GM12878 (cell line): ENCODE measurements around the gene MXRA8. TPM values are rescaled to one million over a fixed set of nuclear protein-coding genes. Genes with fewer than 3 reads are reported as not detected.

ENCODE experiments used
- ATAC-seq: fragments of 200-7000 bp; cut with Tn5 transposase; 3 replicates; pipeline ENCODE4 v1.9.1; 2020; ENCODE audit warnings: mild to moderate bottlenecking, moderate library complexity
- BruUV-seq: library from RNA; stranded (reverse); fragments of 400-500 nt; replicated peaks from 2 replicates; lab custom pipeline; 2021; lab: Mats Ljungman, UMichigan
- CTCF ChIA-PET: fragments of 300-600 bp; sonication (Branson Sonifier 250); formaldehyde crosslinking; extraction: SDS; loops from one replicate; lab custom pipeline; 2021; ENCODE audit warnings: inconsistent platforms; lab: Yijun Ruan, JAX
- POLR2A ChIA-PET: fragments of 350-600 bp; formaldehyde crosslinking; extraction: SDS; loops from one replicate; lab custom pipeline; 2021; ENCODE audit warnings: inconsistent platforms; lab: Charles Lee
- RAD21 ChIA-PET: fragments of 300-600 bp; sonication (Branson Sonifier 250); formaldehyde crosslinking; loops from one replicate; lab custom pipeline; 2023; ENCODE audit warnings: antibody characterized with exemption; ENCODE audit not compliant: unreplicated experiment; lab: Charles Lee
- SMC1A ChIA-PET: fragments of 300-600 bp; sonication (Branson Sonifier 250); formaldehyde crosslinking; loops from one replicate; lab custom pipeline; 2023; ENCODE audit not compliant: unreplicated experiment, uncharacterized antibody; lab: Charles Lee
- DNase-seq: peaks from one replicate; pipeline ENCODE4 v3.0.0-alpha.2; 2011; ENCODE audit warnings: low read depth, low spot score
- FAIRE-seq: peaks from 3 replicates; lab custom pipeline; 2011; peaks lifted over from hg19 to GRCh38; lab: Jason Lieb, UNC
- H2AFZ ChIP-seq: 2 replicates; pipeline ENCODE4 v1.6.0; 2011; ENCODE audit warnings: low read depth, low read length, control low read depth; ENCODE audit not compliant: control insufficient read depth
- H3K27ac ChIP-seq: 2 replicates; pipeline ENCODE4 v1.5.1; 2011; ENCODE audit warnings: control low read depth; ENCODE audit not compliant: control insufficient read depth, insufficient read depth
- H3K27me3 ChIP-seq, 2 experiments: replicated peaks in 1 of 2; 2 replicates each; pipeline versions ENCODE4 v1.6.0 to v1.6.1; 2011; ENCODE audit warnings: low read length in 1 of 2; ENCODE audit not compliant: control insufficient read depth in 2 of 2, insufficient read depth in 2 of 2
- H3K36me3 ChIP-seq, 2 experiments: 2 replicates each; pipeline ENCODE4 v1.5.1; 2011; ENCODE audit warnings: low read length in 1 of 2; ENCODE audit not compliant: control insufficient read depth in 2 of 2, insufficient read depth in 2 of 2
- H3K4me1 ChIP-seq: 2 replicates; pipeline ENCODE4 v1.6.1; 2011; ENCODE audit warnings: mild to moderate bottlenecking, low read length, moderate library complexity, mixed read lengths; ENCODE audit not compliant: control insufficient read depth, insufficient read depth
- H3K4me2 ChIP-seq: 2 replicates; pipeline ENCODE4 v1.6.0; 2011; ENCODE audit warnings: control low read depth; ENCODE audit not compliant: control insufficient read depth, insufficient read depth
- H3K4me3 ChIP-seq: fragments of 200-600 bp; sonication (generic); 2 replicates; pipeline ENCODE4 v1.5.1; 2016
- H3K79me2 ChIP-seq: 2 replicates; pipeline ENCODE4 v1.6.0; 2011; ENCODE audit warnings: low read length; ENCODE audit not compliant: control insufficient read depth, insufficient read depth
- H3K9ac ChIP-seq: 2 replicates; pipeline ENCODE4 v1.8.0; 2011; ENCODE audit warnings: low read length, control low read depth, mixed read lengths; ENCODE audit not compliant: control insufficient read depth, insufficient read depth
- H3K9me3 ChIP-seq: replicated peaks from 3 replicates; pipeline ENCODE4 v1.5.1; 2011; ENCODE audit warnings: mild to moderate bottlenecking, low read length; ENCODE audit not compliant: control insufficient read depth, insufficient read depth
- H4K20me1 ChIP-seq: 2 replicates; pipeline ENCODE4 v1.6.0; 2011; ENCODE audit not compliant: control insufficient read depth, insufficient read depth
- CBX3 ChIP-seq: fragments of 200-600 bp; sonication (generic); IDR thresholded peaks from 2 replicates; pipeline ENCODE4 v1.6.1; 2016; ENCODE audit warnings: low read depth, borderline replicate concordance
- CBX5 ChIP-seq: sonication (generic); IDR thresholded peaks from 2 replicates; pipeline ENCODE4 v1.6.1; 2016; ENCODE audit warnings: low read depth, moderate library complexity, mild to moderate bottlenecking, inconsistent platforms
- ESRRA ChIP-seq: IDR thresholded peaks from 2 replicates; pipeline ENCODE4 v1.6.1; 2012; ENCODE audit warnings: mild to moderate bottlenecking, low read length, improper control_type of control experiment
- FOXK2 ChIP-seq: fragments of 450-650 bp; IDR thresholded peaks from 2 replicates; pipeline ENCODE4 v1.6.1; 2017; ENCODE audit warnings: mild to moderate bottlenecking, moderate library complexity
- MXI1 ChIP-seq: fragments of 150-350 bp; IDR thresholded peaks from 2 replicates; pipeline ENCODE4 v1.6.1; 2011; ENCODE audit warnings: low read depth, mild to moderate bottlenecking, inconsistent platforms, low read length, improper control_type of control experiment
- NFXL1 ChIP-seq: fragments of 450-650 bp; IDR thresholded peaks from 2 replicates; pipeline ENCODE4 v1.6.1; 2017; ENCODE audit warnings: antibody characterized with exemption, mild to moderate bottlenecking, borderline replicate concordance
- NRF1 ChIP-seq: conservative IDR thresholded peaks from 2 replicates; pipeline ENCODE4 v1.6.1; 2011; ENCODE audit warnings: mild to moderate bottlenecking, low read depth, low read length, improper control_type of control experiment
- PML ChIP-seq: IDR thresholded peaks from 2 replicates; pipeline ENCODE4 v1.6.1; 2012; ENCODE audit warnings: low read length, inconsistent platforms
- POLR2AphosphoS2 ChIP-seq: IDR thresholded peaks from 2 replicates; pipeline ENCODE4 v1.6.1; 2011; ENCODE audit warnings: low read depth, mild to moderate bottlenecking, low read length, improper control_type of control experiment, moderate library complexity
- RUNX3 ChIP-seq: IDR thresholded peaks from 2 replicates; pipeline ENCODE4 v1.6.1; 2012; ENCODE audit warnings: low read length, inconsistent platforms
- ZNF24 ChIP-seq: fragments of 450-650 bp; IDR thresholded peaks from 2 replicates; pipeline ENCODE4 v1.6.1; 2017; ENCODE audit warnings: antibody characterized with exemption, mild to moderate bottlenecking
- WGBS: methylation state at CpG from one replicate; pipeline ENCODE4 v1.1.6; 2016; ENCODE audit warnings: low lambda C conversion rate; ENCODE audit not compliant: insufficient replicate concordance, insufficient coverage; ENCODE audit errors: missing lambda C conversion rate; 5-methylcytosine and 5-hydroxymethylcytosine counted together
- in situ Hi-C: fragments of 300-500 bp; cut with MboI; formaldehyde crosslinking; loops from 9 replicates; pipeline ENCODE4 v1.14.3; 2018; ENCODE audit warnings: mixed read lengths
- intact Hi-C: fragments of 100-400 bp; cut with micrococcal nuclease; formaldehyde crosslinking; loops from one replicate; pipeline ENCODE4 v1.14.2; 2022; ENCODE audit not compliant: unreplicated experiment
- polyA plus RNA-seq, 11 experiments: library from polyadenylated mRNA; depleted of rRNA in 4 of 11; unstranded in 6 of 11; stranded (reverse) in 5 of 11; fragments of >200 nt; fragmentation: Nextera tagmentation in 4 of 11; fragmentation: Illumina TruSeq in 1 of 11; extraction: Ambion mirVana in 4 of 11; extraction: Trizol in 1 of 11; gene quantifications; 1 replicate in 1 of 11; 2 replicates in 10 of 11; pipeline versions ENCODE4 v1.2.1 to v1.2.3, GENCODE V29; 2011 to 2016; ENCODE audit warnings: inconsistent platforms in 2 of 11, missing spikeins in 2 of 11, low read depth in 1 of 11
- total RNA-seq, 4 experiments: library from RNA; depleted of rRNA in 3 of 4; stranded (reverse); fragments of >200 nt in 3 of 4; fragmentation: Illumina TruSeq in 1 of 4; extraction: Trizol in 1 of 4; gene quantifications; 2 replicates each; pipeline versions ENCODE4 v1.2.1 to v1.2.3, GENCODE V29; 2013 to 2021
- TF ChIP-seq, protein P1 (sequence below): fragments of 450-650 bp; IDR thresholded peaks from 2 replicates; pipeline ENCODE4 v1.6.1; 2017; ENCODE audit warnings: low read depth, mild to moderate bottlenecking, moderate library complexity
- TF ChIP-seq, protein P2 (sequence below): fragments of 450-650 bp; formaldehyde crosslinking; IDR thresholded peaks from 2 replicates; pipeline ENCODE4 v1.4.0; 2020; ENCODE audit warnings: mild to moderate bottlenecking, moderate library complexity

The MXRA8 gene
- total and polyA plus RNA-seq, 10 of the 15 experiments (the other 5 are each of a cell fraction or from before 2014, with no cell fraction given): 0.11 to 0.54 (median 0.21) TPM; not detected in 6

DNA sequence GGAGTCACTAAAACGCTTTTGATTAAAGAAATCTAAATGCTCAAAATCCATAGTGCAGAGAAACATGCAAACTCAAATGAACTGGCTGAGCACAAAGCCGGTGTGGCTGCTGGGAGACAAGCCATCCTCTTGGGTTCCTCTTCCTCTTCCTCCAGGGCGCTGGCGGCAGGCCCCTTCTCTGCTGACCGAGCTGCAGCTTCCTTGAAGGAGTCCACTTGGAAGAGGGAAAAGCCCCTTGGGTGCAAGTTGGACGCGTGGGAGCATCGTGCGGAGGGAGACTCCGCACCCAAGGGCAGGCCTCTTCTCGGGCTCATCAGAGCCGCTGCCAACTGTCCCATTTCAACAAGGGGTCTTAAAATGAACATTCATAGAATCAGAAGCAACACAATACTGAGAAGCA, 32.9 kb upstream of the MXRA8 start:
- ChIA-PET CTCF (interaction anchor here (1.3 to 1.6 kb wide), 2 partner anchors 11 to 19 kb away, joined by 5 to 7 read pairs; no protein-coding TSS in a partner anchor), POLR2A (no interaction called here), RAD21 (interaction anchor here (0.9 kb wide), 1 partner anchor 9 kb away, joined by 3 read pairs; no protein-coding TSS in a partner anchor), SMC1A (no interaction called here)
- no peaks in the 10 kb centered on the region for H3K9me3 ChIP-seq
- H3K4me2 ChIP-seq: no peak overlapping the region
- no peaks in the 10 kb centered on the region for H4K20me1 ChIP-seq
- H3K27ac ChIP-seq: no peak overlapping the region
- WGBS: 91% methylated on average over 11 of the region's 12 CpGs
- DNase-seq (no peak), ATAC-seq (no peak), FAIRE-seq (no peak)
- no peaks in the 10 kb centered on the region for H3K4me1 ChIP-seq
- H3K27me3 ChIP-seq: no peaks in the 10 kb centered on the region
- no TSS peak for BruUV-seq
- H3K4me3 ChIP-seq: no peak overlapping the region
- no peak overlapping the region for H2AFZ ChIP-seq
- in situ Hi-C loops: no loop called here
- H3K79me2 ChIP-seq: peaks cover 4% of the 10 kb centered on the region; the same call in 1 of the 2 replicates
- intact Hi-C loops: no loop called here
- TF ChIP-seq POLR2AphosphoS2 (no peak), MXI1 (no peak), CBX5 (no peak), NFXL1 (no peak)
- TF ChIP-seq, protein P1, sequence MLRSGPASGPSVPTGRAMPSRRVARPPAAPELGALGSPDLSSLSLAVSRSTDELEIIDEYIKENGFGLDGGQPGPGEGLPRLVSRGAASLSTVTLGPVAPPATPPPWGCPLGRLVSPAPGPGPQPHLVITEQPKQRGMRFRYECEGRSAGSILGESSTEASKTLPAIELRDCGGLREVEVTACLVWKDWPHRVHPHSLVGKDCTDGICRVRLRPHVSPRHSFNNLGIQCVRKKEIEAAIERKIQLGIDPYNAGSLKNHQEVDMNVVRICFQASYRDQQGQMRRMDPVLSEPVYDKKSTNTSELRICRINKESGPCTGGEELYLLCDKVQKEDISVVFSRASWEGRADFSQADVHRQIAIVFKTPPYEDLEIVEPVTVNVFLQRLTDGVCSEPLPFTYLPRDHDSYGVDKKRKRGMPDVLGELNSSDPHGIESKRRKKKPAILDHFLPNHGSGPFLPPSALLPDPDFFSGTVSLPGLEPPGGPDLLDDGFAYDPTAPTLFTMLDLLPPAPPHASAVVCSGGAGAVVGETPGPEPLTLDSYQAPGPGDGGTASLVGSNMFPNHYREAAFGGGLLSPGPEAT: no peak
- H3K9ac ChIP-seq: no peak overlapping the region
- peaks cover 50 to 51% of the 10 kb centered on the region in 2 experiments for H3K36me3 ChIP-seq

DNA sequence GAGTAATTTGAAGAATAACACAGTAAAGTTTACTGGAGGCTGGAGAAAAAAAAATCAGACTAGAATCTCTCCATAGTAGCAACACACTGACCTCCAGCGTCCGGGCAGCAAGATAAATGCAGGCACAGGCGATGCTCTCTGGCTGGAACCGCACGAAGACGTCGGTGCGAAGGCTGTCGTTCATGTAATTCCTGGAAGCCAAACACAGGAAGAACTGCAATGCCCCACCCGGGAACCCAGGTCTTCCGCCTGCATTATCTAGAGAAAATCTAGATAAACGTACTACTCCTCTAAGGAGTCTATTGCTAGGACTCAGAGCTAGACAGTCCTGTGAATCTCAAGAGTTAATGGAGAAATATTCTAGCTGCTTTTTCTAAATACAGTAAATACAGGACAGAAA, 32.3 kb upstream of the MXRA8 start:
- ATAC-seq (no peak), DNase-seq (no peak), FAIRE-seq (no peak)
- WGBS: over 99% methylated on average over 12 of the region's 12 CpGs
- H4K20me1 ChIP-seq: no peaks in the 10 kb centered on the region
- no peaks in the 10 kb centered on the region for H3K4me1 ChIP-seq
- H3K4me2 ChIP-seq: no peak overlapping the region
- in situ Hi-C loops: no loop called here
- no peak overlapping the region for H3K9ac ChIP-seq
- H3K79me2 ChIP-seq: peaks cover 3% of the 10 kb centered on the region; the same call in 1 of the 2 replicates
- ChIA-PET SMC1A (no interaction called here), CTCF (interaction anchor here (1.6 kb wide), 1 partner anchor 19 kb away, joined by 7 read pairs; no protein-coding TSS in a partner anchor), RAD21 (no interaction called here), POLR2A (interaction anchor here (1.3 kb wide), 1 partner anchor 15 kb away, joined by 3 read pairs; the partner anchor contains the start of gene AURKAIP1)
- H2AFZ ChIP-seq: no peak overlapping the region
- H3K36me3 ChIP-seq: peaks cover 54 to 56% of the 10 kb centered on the region in 2 experiments
- no peaks in the 10 kb centered on the region for H3K27me3 ChIP-seq
- no peak overlapping the region for H3K4me3 ChIP-seq
- no TSS peak for BruUV-seq
- H3K9me3 ChIP-seq: no peaks in the 10 kb centered on the region
- intact Hi-C loops: no loop called here
- H3K27ac ChIP-seq: no peak overlapping the region
- TF ChIP-seq, protein P2, sequence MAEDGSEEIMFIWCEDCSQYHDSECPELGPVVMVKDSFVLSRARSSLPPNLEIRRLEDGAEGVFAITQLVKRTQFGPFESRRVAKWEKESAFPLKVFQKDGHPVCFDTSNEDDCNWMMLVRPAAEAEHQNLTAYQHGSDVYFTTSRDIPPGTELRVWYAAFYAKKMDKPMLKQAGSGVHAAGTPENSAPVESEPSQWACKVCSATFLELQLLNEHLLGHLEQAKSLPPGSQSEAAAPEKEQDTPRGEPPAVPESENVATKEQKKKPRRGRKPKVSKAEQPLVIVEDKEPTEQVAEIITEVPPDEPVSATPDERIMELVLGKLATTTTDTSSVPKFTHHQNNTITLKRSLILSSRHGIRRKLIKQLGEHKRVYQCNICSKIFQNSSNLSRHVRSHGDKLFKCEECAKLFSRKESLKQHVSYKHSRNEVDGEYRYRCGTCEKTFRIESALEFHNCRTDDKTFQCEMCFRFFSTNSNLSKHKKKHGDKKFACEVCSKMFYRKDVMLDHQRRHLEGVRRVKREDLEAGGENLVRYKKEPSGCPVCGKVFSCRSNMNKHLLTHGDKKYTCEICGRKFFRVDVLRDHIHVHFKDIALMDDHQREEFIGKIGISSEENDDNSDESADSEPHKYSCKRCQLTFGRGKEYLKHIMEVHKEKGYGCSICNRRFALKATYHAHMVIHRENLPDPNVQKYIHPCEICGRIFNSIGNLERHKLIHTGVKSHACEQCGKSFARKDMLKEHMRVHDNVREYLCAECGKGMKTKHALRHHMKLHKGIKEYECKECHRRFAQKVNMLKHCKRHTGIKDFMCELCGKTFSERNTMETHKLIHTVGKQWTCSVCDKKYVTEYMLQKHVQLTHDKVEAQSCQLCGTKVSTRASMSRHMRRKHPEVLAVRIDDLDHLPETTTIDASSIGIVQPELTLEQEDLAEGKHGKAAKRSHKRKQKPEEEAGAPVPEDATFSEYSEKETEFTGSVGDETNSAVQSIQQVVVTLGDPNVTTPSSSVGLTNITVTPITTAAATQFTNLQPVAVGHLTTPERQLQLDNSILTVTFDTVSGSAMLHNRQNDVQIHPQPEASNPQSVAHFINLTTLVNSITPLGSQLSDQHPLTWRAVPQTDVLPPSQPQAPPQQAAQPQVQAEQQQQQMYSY (CRISPR knock-in tag): no peak
- TF ChIP-seq ESRRA (no peak), FOXK2 (no peak), ZNF24 (no peak), RUNX3 (no peak), NRF1 (no peak), CBX3 (no peak), PML (no peak)
